HG03103 (cell line): Measurements from ENCODE around the gene MICALL1.
"Not testable (repeated sequence)": the region's sequence is repeated elsewhere in the genome, so short reads cannot be mapped to it uniquely, and the experiment has no call there.

Experiments
- ATAC-seq: cut with Tn5 transposase; IDR thresholded peaks from one replicate; pipeline ENCODE4 v1.9.1; 2021; ENCODE audit warnings: low read depth; ENCODE audit not compliant: unreplicated experiment

MICALL1 gene

GRCh38 chr22:37926771-37927636, 20.9 kb downstream of the MICALL1 start:
- no peak for ATAC-seq

- ATAC-seq, result no peak
These were observed 21.5 kb downstream of the MICALL1 start for GRCh38 chr22:37927637-37927936.

- no peak for ATAC-seq
These were observed 23.3 kb downstream of the MICALL1 start for GRCh38 chr22:37929390-37929789.

GRCh38 chr22:37930270-37930951, 24.3 kb downstream of the MICALL1 start:
- no peak for ATAC-seq

GRCh38 chr22:37930952-37931440, 24.9 kb downstream of the MICALL1 start:
- no peak for ATAC-seq

GRCh38 chr22:37931893-37932389, 25.8 kb downstream of the MICALL1 start:
- no peak for ATAC-seq

- ATAC-seq, result no peak
These were observed 26.3 kb downstream of the MICALL1 start for GRCh38 chr22:37932401-37932800.

GRCh38 chr22:37932821-37933578, 26.9 kb downstream of the MICALL1 start:
- no peak for ATAC-seq

- peak; percentile 61 for ATAC-seq
These were observed 27.7 kb downstream of the MICALL1 start for GRCh38 chr22:37933711-37934376.

GRCh38 chr22:37940698-37941376, 34.7 kb downstream of the MICALL1 start:
- no peak for ATAC-seq

GRCh38 chr22:37942133-37942532, 36.0 kb downstream of the MICALL1 start:
- ATAC-seq, result no peak

- no peak for ATAC-seq
These were observed 37.2 kb downstream of the MICALL1 start for GRCh38 chr22:37943136-37943824.

- ATAC-seq, result no peak
These were observed 37.7 kb downstream of the MICALL1 start for GRCh38 chr22:37943825-37944198.

GRCh38 chr22:37944423-37944822, 38.3 kb downstream of the MICALL1 start:
- not testable (repeated sequence) for ATAC-seq

GRCh38 chr22:37947142-37947795, 41.2 kb downstream of the MICALL1 start:
- ATAC-seq, result not testable (repeated sequence)

GRCh38 chr22:37951305-37951704, 45.2 kb downstream of the MICALL1 start:
- no peak for ATAC-seq

- not testable (repeated sequence) for ATAC-seq
These were observed 46.5 kb downstream of the MICALL1 start for GRCh38 chr22:37952629-37953028.

GRCh38 chr22:37953062-37953436, 47.0 kb downstream of the MICALL1 start:
- ATAC-seq, result no peak
